Measurements from ENCODE around the gene CBL.
A peak's percentile ranks its signal among the peaks of the same experiment; 100 is the strongest.

The CBL gene

DNA sequence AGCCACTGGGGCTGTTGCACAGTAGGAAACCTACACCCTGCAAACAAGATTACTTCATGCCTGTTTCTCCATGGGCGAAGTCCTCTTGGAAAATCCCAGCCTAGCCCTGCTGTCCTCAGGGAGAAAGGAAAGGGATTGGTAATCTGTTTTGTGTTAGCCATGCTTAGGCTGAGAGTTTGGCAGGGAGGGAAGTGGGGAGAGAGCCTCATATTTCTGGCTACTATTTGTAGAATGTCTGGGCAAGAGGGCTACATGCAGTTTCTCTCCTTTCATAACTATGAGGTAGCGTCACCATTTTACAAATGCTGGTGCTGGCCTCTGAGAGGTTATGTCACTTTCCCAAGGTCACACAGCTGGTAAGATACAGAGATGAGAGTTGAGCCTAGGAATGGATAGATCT lies 141.1 kb downstream of the CBL start:
- Mint-ChIP-seq H3K4me3 (no peak overlapping the region), H3K36me3 (no peaks in the 10 kb centered on the region), H3K27me3 (peaks cover 31% of the 10 kb centered on the region), H3K27ac (no peak overlapping the region), H3K4me1 (peaks cover 2% of the 10 kb centered on the region), H3K9me3 (peaks cover 1% of the 10 kb centered on the region)
- no peak for DNase-seq (ENCODE audit: low spot score in 2 of 2)
- ATAC-seq (ENCODE audit: low read depth): no peak

DNA sequence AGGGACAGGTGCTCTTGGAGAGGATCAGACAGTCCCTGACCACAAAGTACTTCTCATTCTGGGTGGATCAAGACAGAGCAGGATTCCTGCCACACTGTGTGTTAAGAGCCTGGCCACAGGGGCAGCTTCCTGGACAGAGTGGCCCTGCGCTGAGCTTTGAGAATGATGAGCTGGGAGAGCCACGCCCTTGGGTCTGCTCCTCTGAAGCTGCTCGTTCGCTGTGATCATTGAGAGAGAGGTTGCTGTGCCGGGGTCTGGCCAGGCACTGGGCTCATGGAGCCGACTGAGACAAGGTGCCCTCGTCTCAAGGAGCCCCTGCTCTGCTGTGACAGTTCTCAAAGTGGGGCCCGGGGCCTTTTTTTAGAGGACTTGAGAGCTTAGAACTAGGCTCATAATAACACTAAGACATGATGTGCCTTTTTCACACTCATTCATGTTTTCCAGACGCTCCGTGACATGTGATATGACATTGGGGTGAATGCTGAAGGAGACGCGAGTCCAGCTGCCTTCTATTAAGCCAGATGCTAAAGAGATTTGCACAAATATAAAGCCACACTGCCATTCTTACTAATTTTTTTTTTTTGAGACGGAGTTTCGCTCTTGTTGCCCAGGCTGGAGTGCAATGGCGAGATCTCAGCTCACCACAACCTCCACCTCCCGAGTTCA lies 141.9 kb downstream of the CBL start:
- ATAC-seq (ENCODE audit: low read depth) (no peak), DNase-seq (ENCODE audit: low spot score in 2 of 2) (no peak)
- Mint-ChIP-seq H3K4me1 (peaks cover 2% of the 10 kb centered on the region), H3K4me3 (no peak overlapping the region), H3K27me3 (peaks cover 32% of the 10 kb centered on the region), H3K27ac (no peak overlapping the region), H3K36me3 (no peaks in the 10 kb centered on the region), H3K9me3 (peaks cover 1% of the 10 kb centered on the region)

DNA sequence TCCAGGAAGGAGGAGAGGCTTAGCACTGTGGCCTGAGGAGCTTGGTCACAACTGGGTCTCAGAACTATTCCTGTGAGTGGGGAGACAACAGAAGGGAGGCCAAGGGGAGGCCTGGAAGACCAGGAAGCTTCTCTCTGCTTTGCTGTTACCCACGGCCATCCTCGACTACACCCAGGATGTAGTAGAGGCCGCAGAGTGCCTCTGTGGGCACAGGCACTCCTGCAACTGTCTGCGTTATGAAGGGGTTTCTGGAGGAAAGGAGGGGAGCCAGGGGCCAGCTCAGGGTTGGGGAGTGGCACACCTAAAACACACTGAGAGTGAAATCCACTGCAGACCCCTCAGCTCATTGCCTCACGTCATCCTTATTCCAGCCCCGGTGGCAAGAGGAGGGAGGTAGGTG lies 144.2 kb downstream of the CBL start:
- Mint-ChIP-seq H3K4me1 (peaks cover 2% of the 10 kb centered on the region), H3K4me3 (no peak overlapping the region), H3K27me3 (peaks cover 20% of the 10 kb centered on the region), H3K36me3 (no peaks in the 10 kb centered on the region), H3K27ac (no peak overlapping the region), H3K9me3 (peaks cover 1% of the 10 kb centered on the region)
- no peak for ATAC-seq (ENCODE audit: low read depth)
- DNase-seq (ENCODE audit: low spot score in 2 of 2): no peak

DNA sequence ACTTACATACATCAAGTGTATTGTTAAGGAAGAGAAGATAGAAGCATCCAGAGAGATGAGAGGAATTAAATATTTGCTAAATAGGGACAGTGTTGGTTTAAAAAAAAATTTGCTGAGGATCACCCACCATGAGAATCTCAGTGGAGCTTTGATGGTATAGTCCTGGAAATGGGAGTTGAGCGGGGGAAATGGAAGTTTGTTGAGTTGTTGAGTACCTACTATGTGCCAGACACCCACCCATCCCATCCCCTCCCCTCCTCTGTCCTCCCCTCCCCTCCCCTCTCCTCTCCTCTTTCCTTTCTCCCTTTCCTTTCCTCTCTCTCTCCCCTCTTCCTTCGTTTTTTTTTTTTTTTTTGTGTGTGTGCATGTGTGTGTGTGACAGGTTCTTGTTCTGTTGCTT lies 145.1 kb downstream of the CBL start:
- peaks cover 1% of the 10 kb centered on the region for H3K9me3 Mint-ChIP-seq
- ATAC-seq (ENCODE audit: low read depth): no peak
- H3K27ac Mint-ChIP-seq: no peak overlapping the region
- H3K36me3 Mint-ChIP-seq: no peaks in the 10 kb centered on the region
- H3K4me3 Mint-ChIP-seq: no peak overlapping the region
- H3K4me1 Mint-ChIP-seq: peaks cover 2% of the 10 kb centered on the region
- peaks cover 20% of the 10 kb centered on the region for H3K27me3 Mint-ChIP-seq
- no peak for DNase-seq (ENCODE audit: low spot score in 2 of 2)

DNA sequence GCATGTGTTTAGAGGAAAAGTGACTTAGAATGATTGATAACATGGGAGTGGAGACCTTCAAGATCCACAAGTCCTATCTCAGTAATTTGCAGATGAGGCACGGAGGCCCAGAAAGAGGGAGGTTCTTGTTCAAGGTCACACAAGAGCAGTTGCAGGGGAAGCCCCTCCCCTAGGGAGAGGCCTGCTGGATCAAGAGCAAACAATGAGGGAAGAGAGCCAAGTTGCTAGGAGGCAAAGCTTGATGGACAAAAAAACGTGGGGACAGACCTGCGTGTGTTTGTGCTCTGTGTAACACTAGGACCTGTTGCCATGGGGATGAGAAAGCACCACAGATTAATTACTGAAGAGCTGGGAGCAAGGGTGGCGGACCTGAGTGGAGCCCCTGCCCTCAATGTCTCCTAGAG lies 146.7 kb downstream of the CBL start:
- H3K36me3 Mint-ChIP-seq: no peaks in the 10 kb centered on the region
- DNase-seq (ENCODE audit: low spot score in 2 of 2): no peak
- H3K4me1 Mint-ChIP-seq: peaks cover 8% of the 10 kb centered on the region
- peaks cover 24% of the 10 kb centered on the region for H3K27me3 Mint-ChIP-seq
- no peak overlapping the region for H3K27ac Mint-ChIP-seq
- peaks cover 1% of the 10 kb centered on the region for H3K9me3 Mint-ChIP-seq
- H3K4me3 Mint-ChIP-seq: no peak overlapping the region
- no peak for ATAC-seq (ENCODE audit: low read depth)

GRCh38 chr11:119355091-119355843 lies 149.1 kb downstream of the CBL start:
- Mint-ChIP-seq H3K27me3 (peaks cover 24% of the 10 kb centered on the region), H3K36me3 (no peaks in the 10 kb centered on the region), H3K4me1 (peaks cover 14% of the 10 kb centered on the region)

GRCh38 chr11:119356349-119357031 lies 150.4 kb downstream of the CBL start:
- Mint-ChIP-seq H3K36me3 (no peaks in the 10 kb centered on the region), H3K4me3 (peak overlapping the region; percentile 93), H3K4me1 (peaks cover 12% of the 10 kb centered on the region), H3K9me3 (no peaks in the 10 kb centered on the region), H3K27me3 (peaks cover 22% of the 10 kb centered on the region), H3K27ac (peak overlapping the region; percentile 37)
- peak; percentile 82 for ATAC-seq (ENCODE audit: low read depth)
- DNase-seq (ENCODE audit: low spot score in 2 of 2): peak; percentile 59 to 77

More at GRCh38 chr11:119355091-119355843, 149.1 kb downstream of the CBL start:
- no peak for ATAC-seq (ENCODE audit: low read depth)
- peaks cover 1% of the 10 kb centered on the region for H3K9me3 Mint-ChIP-seq
- no peak for DNase-seq (ENCODE audit: low spot score in 2 of 2)
- H3K27ac Mint-ChIP-seq: no peak overlapping the region
- peak overlapping the region; percentile 52 for H3K4me3 Mint-ChIP-seq

GRCh38 chr11:119357074-119357473 lies 150.9 kb downstream of the CBL start:
- Mint-ChIP-seq H3K4me1 (peaks cover 12% of the 10 kb centered on the region), H3K27ac (no peak overlapping the region), H3K4me3 (peak overlapping the region; percentile 62), H3K36me3 (no peaks in the 10 kb centered on the region), H3K9me3 (no peaks in the 10 kb centered on the region), H3K27me3 (peaks cover 16% of the 10 kb centered on the region)
- DNase-seq (ENCODE audit: low spot score in 2 of 2): no peak
- no peak for ATAC-seq (ENCODE audit: low read depth)

Measured in memory B cell (primary cell).